ENCODE results near the gene RNF224.

The RNF224 gene

DNA sequence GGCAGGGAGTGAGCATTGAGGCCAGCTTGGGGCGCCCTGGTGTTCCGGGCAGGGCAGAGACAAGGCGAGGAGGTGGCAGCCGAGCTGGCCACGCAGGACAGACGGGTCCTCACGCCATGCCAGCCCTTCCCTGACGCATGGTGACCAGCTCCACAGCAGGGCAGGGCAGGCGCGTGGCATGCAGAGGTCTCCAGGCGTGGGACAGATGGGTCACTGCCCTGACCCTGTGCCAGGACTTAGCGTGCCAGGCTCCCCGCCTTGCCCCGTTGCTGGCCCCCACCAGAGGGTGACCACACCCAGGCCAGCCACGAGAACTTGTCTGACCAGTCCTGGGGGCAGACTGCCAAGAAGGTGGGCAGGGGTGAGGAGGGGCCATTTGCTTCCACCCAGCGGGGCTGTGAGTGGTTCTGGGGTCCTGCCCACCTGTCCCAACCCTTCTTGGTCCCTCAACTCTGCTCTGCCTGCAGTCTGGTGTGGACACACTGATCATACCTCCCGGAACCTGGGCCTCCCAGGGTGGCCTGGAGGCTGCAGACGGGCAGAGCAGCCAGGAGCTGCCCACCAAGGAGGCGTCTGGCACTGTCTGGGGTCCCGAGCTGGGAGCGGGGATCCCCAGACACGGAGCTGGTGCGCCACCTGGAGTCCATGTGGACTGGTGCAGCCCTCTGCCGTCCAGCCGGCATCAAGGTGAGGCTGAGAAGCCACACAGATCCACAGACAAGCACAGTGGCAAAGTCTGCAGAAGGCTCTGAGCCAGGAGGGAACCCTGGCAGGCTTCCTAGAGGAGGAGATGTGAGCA lies at the start of gene RNF224:
RNF224 (plus strand) TSS at position 449 of the 799 bp plus-strand sequence. CDS start 834 bp downstream, outside the sequence.
- peak; percentile 82 for DNase-seq (ENCODE audit: low spot score)

DNA sequence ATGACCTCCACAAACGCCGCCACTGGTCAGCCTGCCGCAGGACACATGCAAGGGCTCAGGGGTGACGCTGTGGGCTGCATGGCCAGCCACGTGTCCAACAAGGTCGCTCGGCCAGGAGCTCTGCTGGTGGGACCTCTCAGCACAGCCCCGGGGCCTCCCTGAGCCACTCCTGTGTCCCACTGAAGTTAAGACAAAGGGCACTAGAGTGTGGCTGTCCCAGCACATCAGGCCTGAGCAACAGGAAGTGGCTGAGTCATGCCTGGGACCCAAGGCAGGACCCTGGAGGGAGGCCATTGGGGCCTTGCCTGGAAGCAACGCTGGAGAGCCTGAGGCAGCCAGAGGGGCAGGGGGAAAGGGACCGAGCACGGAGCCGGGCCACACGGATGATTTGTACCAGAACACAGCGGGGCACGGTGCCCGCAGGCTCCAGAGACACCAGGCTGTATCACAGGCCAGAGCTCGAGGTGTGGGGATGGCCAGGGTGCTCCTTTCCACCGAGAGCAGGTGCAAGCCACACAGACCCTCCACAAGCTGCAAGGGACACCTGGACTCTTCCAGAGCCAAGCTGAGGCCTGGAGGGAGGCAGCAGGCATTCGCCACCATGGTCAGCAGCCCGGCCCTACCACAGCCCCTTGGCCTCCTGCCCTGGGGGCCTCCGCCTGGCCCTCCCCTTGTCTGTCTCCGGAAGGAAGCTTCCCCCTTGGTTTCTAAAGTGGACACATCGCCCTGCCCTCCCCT lies 48.9 kb upstream of the RNF224 start:
- no peak for DNase-seq (ENCODE audit: low spot score)

DNA sequence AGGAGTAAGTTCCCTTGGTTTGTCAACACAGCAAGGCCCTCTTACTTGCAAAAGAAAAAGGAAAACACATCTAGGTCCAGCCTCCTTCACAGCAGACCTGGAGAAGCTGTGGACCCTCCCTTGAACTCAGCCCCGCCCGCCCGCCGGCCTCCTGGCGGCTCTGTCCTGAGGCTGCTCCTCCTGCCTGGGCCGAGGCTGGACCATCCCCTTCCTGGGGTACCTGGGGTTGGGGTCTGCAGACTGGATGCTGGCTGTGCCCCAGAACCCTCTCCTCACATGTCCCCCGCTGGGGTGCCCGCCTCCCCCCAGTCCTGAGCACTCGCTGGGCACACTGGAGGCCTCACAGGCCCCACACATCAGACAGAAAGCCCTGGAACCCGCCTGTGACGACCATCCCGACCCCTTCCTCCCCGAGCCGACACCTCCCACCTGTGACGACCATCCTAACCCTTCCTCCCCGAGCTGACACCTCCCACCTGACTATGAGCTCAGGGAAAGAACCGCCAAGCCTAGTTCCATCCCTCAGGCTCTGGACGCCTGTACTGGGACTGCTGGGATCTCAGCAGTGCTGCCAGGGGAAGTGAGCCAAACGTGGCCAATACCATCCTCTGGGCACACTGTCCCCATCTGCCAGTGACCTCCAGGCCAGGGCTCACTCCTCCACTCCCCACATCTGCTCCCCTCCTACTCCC lies 48.2 kb upstream of the RNF224 start:
- no peak for DNase-seq (ENCODE audit: low spot score)

DNA sequence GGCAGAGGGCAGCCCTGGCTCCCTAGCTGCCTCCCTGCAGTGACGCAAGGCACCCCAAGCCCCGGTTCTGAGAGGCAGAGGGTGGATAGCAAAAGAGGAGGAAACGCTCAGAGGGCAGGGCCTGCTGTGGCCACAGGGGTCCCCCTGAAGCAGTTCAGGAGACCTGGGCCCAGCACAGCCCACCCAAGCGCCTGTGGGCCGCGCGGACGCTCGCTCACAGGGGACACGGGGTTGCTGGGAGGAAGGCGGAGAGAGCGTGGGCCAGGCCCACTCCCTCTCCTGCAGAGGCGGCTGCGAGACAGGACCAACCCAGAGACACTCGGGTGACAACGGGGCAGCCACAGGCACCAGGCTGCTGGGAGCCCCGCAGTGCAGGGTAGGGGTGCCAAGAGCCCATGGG lies 47.5 kb upstream of the RNF224 start:
- DNase-seq (ENCODE audit: low spot score) = no peak

DNA sequence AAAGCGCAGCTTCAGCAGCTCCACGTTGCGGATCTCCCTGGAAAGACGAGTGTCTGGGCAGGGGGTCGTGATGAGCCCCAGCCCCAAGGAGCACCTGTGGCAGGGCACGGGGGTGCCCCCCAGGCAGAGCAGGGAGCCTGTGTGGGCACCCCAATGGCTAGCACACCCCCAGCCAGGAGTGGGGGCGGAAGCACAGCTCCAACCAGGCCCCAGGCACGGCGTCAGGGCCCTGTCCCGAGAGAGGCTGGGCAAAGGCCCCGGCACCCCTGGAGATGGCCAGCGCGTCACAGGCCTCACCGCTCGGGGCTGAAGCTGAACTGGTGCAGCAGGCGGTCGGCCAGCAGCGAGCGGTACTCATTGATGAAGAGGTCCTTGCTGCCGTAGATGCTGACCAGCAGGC lies 46.8 kb upstream of the RNF224 start:
- DNase-seq (ENCODE audit: low spot score) = no peak

DNA sequence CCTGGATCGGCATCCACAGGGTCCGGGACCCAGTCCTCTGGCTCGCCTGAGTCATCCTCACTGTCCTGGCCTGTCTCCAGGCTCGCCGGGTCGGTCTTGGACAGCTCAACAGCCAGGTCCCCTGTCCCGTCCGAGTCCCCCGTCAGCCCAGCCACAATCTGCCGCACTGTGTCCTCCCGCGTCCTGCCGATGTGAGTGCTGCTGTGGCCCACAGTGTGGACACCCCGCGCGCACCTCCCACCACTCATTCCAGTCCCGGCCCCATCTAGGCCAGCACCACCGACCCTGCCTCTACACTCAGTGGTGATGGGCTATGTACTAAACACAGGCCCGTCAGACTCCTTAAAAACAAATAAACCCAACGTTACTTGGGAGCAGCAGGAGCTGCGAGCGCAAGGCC lies 45.6 kb upstream of the RNF224 start:
- no peak for DNase-seq (ENCODE audit: low spot score)

DNA sequence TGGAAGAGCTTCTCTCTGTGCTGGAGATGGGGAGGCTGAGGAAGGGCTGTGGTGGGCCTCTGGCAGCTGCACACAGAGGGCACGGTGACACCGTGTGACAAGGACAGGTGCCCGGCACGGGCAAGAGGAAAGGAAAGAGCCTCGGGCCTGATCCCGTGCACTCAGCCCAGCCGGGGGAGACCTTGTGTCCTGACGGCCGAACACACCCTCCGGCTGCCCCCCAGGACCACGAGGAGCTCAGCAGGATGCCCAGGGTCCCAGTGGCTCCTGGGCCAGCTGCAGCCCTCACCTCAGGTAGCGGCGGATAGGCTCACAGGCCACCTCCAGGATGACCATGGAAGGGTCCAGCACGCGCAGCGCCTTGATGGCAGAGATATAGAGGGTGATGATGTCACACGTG lies 44.5 kb upstream of the RNF224 start:
- DNase-seq (ENCODE audit: low spot score) = no peak

DNA sequence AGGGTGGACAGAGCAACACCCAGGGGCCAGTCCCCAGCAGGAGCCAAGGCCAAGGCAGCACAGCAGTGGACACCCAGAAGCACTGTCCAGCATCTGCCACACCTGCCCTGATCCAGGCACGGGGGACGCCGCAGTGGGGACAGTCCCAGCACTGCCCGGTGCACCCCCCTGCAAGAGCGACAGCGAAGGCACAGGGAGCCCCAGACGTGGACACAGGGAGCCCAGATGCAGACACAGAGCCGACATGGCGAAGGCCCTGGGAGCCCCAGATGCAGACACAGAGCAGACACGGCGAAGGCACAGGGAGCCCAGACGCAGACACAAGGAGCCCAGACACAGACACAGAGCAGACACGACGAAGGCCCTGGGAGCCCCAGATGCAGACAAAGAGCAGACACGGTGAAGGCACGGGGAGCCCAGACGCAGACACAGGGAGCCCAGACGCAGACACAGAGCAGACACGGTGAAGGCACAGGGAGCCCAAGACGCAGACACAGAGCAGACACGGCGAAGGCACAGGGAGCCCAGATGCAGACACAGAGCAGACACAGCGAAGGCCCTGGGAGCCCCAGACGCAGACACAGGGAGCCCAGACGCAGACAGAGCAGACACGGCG lies 43.2 kb upstream of the RNF224 start:
- no peak for DNase-seq (ENCODE audit: low spot score)

DNA sequence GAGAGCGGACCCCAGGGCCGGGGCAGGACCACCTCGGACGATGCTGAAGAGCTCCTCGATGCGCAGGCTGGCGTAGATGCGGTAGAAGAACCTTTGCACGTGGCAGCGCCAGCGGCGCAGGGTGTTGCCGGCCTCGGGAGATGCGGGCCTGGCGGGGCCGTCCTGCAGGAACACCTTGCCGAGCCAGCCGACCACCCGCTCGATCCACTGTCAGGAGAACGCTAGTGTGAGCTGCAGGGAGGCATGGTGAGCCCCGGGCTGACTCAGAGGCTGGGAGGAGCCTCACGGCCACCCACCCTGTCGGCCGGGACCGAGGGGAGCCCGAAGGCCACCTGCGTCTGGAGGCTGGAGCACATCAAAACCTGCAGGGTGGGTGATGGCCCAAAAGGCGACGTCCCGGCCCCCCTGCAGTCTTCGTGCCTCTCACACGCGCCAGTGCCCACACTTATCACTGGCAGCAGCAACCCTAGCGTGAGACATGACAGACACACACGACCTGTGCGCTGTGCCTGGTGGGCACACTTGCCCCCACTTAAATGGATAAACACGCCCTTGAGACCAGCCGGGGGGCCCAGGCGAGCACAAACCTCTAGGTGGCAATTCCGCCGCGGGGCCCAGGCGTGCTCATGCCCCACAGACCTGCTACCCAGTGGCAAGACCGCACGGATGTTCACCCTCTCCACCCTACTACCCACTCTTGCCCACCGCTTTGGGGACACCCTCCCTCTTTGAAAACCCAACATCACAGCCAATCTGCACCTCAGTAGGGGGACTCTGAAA lies 42.2 kb upstream of the RNF224 start:
- DNase-seq (ENCODE audit: low spot score) = no peak

DNA sequence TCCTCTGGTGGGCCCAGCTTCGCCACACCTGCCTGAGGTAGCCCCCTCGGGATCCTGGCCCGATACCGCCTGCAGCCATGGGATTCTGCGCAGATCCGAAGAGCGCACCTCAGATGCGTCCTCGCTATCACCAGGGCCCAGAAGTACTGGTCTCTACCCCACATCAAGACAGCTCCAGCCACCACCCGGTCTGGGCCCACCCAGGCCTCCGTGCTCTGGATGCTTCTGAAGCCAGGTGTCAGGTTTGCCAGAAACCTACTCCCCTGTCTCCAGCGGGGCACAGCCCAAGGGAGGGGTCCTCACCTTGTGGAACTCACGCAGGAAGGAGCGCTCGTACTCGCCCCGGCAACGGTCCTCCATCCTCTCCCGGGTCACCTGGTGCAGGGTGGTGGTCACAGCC lies 41.4 kb upstream of the RNF224 start:
- no peak for DNase-seq (ENCODE audit: low spot score)

DNA sequence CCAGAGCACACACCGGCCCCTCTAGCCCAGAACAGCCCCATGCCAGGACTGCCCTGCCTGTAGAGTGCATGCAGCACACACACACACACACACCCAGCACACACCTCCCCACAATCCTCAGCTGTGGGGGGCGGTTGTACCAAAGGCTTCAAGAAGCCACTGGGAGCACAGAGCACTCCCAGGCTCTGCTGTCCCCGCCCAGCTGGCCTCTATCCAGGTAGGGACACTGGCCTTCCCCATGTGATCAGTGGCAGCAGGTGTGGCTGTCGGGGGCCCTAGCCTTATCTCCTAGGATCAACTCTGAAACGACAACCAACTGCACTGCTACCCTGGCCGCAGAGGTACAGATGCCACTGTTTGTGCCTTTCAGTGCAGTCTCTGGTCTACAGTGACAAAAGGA lies 40.9 kb upstream of the RNF224 start:
- DNase-seq (ENCODE audit: low spot score) = no peak

DNA sequence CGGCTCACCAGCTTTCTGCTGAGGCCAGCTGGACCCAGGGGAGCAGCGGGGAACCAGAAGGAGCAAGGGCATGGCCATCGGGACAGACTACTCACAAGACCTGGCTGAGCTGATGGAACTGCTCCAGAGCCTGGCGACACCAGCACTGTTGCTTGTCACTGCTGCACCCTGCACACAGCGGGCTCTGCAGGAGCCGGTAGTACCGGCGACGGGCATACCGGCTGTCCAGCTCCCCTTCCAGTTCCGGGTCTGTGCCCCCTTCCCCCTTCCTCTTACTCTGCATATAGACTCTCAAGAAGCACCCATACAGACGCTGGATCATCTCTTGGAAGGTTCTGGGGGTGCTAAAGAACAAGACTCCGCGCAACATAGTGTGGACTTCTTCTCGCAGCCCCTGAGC lies 39.9 kb upstream of the RNF224 start:
- DNase-seq (ENCODE audit: low spot score) = no peak

DNA sequence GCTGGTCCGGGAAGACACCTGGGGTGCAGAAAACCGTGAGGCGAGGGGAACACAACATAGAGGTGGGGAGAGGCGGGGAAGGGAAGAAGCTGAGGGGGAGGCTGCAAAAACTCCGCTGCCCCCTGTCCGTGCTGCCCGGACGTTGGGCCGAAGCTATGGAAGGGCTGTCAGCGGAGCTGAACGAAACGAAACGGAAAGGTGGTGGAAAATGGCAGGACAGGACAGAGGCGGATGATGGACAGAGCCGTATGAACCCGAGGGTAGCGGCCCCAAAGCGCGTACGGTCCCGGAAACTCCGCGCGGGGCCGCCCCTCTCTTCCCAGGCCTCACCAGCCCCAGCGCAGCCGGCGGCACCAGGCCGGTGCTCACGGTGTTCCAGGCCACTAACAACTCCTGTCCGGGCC lies 39.2 kb upstream of the RNF224 start:
- no peak for DNase-seq (ENCODE audit: low spot score)

DNA sequence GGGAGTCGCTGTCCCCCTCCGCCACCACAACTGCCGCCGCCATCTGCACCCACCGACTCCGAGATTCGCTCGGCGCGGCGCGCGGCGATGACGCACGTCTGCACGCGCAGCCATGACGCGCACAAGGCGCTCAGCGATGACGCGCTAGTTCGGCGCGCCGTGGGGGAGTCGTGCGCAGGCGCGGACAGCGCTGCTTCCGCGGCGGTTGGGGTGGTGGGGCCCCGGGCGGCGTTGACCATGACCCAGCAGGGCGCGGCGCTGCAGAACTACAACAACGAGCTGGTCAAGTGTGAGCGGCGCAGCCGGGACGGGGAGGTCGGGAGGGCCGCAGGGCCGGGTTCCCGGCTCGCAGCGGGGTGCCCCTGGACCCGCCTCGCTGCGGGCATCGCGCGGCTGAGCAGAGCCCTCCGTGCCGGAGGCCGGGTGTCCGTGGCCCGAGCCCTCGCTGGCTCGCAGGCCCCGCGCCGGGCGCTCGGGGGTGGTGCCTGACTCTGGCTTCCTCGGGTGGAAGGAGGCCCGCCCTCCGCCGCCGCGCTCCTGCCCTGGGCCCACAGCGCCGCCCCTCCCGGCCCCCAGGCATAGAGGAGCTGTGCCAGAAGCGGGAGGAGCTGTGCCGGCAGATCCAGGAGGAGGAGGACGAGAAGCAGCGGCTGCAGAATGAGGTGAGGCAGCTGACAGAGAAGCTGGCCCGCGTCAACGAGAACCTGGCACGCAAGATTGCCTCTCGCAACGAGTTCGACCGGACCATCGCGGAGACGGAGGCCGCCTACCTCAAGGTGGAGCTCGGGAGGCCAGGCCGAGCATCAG lies 38.6 kb upstream of the RNF224 start, which contains the start of the genes ANAPC2 and SSNA1:
ANAPC2 (minus strand) TSS at position 71 of the 807 bp plus-strand sequence; CDS start at position 43, 28 bp downstream.
SSNA1 (plus strand) TSS at position 187 of the 807 bp plus-strand sequence; CDS start at position 238, 51 bp downstream.
- peak; percentile 92 for DNase-seq (ENCODE audit: low spot score)

DNA sequence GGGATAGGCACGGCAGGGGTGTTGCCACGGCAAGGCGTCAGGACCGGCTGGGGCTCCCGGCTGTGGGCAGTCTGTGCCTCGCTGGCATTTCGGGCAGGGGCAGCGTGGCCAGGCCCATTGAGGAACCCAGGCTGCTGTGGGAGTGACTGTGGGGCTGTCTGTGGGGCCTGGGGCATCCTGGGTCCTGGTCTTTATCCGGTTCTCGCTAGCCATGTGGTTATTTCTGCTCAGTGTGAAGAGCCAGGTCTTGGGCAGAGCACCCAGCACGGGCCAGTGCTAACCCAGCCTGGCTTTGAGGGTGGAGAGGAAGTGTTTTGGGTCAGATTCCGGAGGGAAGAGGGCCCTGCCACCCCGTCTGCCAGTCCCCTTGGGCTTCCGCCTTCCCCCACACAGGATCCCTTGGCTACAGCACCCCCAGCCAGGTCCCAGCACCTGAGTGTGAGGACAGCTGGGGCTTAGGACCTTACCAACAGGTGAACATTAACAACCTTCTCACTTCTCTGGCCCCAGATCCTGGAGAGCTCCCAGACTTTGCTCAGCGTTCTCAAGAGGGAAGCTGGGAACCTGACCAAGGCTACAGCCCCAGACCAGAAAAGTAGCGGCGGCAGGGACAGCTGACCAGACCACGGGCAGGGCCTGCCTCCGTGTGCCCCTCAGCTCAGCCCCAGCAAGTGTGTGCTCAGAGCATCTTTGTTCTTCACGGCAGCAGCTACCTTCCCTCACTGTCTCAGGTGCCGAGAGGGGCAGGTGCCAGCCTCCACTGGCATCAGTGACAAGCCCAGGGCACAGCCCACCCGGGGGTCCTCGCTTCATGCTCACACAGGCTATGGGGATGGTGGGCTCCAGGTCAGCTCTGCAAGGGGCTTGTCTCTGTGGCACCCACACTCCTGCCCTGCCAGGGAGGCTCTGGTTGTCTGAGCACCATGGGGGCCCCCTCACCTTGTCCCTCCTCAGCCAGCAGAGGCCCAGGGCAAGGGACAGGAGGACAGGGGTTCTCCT lies 37.7 kb upstream of the RNF224 start:
- no peak for DNase-seq (ENCODE audit: low spot score)

DNA sequence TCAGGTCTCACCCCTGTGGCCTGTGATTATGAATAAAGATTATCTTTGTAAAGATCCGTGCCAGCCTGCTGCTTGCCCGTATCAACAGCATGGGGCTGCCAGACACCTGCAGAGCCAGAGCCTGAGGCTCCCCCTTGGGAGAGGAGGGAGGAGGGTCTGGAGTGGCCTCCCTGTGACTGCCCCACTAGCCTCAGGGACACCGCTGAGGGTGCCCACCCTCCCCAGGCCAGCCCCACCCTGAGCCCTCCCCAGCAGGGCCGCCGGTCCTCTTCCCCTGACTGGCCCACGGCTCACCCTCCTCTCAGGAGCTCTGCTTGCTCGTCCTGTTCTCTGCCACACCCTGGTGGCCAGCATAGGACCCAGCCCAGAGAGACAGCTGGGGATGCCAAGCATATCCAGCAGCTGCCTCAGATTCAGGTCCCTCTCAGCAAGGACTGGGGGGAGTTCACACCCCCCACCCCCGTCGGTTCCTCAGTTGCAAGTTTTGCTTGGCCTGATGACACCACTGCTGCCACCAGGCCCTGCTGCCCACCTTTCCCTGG lies 36.9 kb upstream of the RNF224 start:
- DNase-seq (ENCODE audit: low spot score) = no peak

DNA sequence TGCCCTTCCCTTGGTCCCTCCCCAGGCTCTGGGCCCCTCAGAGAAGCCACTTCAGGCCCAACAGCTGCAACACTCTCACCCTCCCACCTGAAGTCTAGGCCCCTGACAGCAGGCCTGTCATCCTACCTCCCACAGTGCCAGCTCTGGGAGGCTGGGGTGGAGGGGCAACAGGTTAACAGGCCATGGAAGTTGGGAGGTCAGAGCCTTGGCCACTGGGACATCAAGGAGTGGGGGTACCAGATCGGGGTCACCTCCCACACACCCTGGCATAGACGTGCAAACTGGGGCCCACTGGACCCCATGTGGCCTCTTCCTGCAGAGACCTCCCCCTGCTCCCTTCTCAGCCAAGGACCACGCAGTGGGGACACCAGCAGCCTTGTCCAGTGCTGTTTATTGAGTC lies 36.1 kb upstream of the RNF224 start:
- no peak for DNase-seq (ENCODE audit: low spot score)

DNA sequence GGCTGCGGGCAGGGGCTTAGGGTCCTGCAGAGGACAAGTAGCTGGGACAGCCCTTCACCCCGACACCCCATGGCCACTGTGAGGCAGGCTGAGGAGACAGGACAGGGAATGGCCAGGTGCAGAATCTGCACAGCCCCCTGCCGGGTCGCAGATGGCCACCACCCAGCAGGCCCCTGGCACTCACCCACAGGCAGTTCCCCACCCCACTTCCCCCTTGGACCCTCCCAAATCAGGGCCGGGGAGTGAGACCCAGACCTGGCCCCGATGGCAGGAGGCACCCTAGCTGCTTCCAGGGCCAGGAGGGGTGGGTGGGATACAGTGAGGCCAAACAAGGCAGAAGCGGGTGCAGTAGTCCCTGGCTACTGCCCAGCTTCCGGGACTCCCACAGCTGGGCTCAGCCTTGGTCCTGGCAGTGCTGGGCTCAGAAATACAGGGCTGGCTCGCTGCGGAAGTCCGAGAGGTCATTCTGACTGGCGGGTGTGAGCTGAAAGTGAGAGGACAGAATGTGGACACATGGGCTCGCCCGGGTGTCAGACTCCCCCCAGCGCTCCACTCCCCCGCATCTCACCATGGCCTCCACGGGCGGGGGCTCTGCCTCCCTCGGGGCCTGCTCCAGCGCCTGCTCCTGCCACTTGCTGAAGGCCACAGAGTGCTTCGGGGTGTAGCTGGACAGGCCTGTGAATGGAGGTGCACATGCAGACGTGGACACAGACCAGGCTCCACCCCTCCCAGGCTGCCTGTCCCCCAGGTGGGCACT lies 35.4 kb upstream of the RNF224 start:
- no peak for DNase-seq (ENCODE audit: low spot score)
